Ectodermal cell (in vitro differentiated cells): ENCODE results near the gene TM9SF2. TPM values are rescaled to one million over a fixed set of nuclear protein-coding genes. Genes with fewer than 3 reads are reported as not detected.
"Not testable (repeated sequence)": the region's sequence is repeated elsewhere in the genome, so short reads cannot be mapped to it uniquely, and the experiment has no call there.

Experiments used
- H3K27ac ChIP-seq: 2 replicates; pipeline ENCODE4 v1.7.0; 2013; ENCODE audit warnings: mild to moderate bottlenecking, low read depth, low read length; ENCODE audit not compliant: insufficient read depth, poor library complexity, severe bottlenecking
- H3K27me3 ChIP-seq: 2 replicates; pipeline ENCODE4 v1.7.0; 2013; ENCODE audit warnings: mild to moderate bottlenecking, low read length; ENCODE audit not compliant: insufficient read depth, control insufficient read depth, poor library complexity, severe bottlenecking
- H3K36me3 ChIP-seq: one replicate; pipeline ENCODE4 v1.7.0; 2013; ENCODE audit warnings: low read length; ENCODE audit not compliant: control insufficient read depth, insufficient read depth
- H3K4me1 ChIP-seq: one replicate; pipeline ENCODE4 v1.7.0; 2013; ENCODE audit warnings: low read length; ENCODE audit not compliant: control insufficient read depth, insufficient read depth
- H3K4me3 ChIP-seq: 2 replicates; pipeline ENCODE4 v1.7.0; 2013; ENCODE audit warnings: low read depth, low read length, control low read depth; ENCODE audit not compliant: insufficient read depth
- H3K9me3 ChIP-seq: 2 replicates; pipeline ENCODE4 v1.7.0; 2013; ENCODE audit warnings: mild to moderate bottlenecking, low read length, moderate library complexity; ENCODE audit not compliant: control insufficient read depth
- WGBS, 2 experiments: methylation state at CpG; one replicate each; pipeline ENCODE4 v1.1.7; 2013; ENCODE audit warnings: missing lambda C conversion rate in 2 of 2; 5-methylcytosine and 5-hydroxymethylcytosine counted together
- polyA plus RNA-seq, 4 experiments: library from polyadenylated mRNA; stranded (reverse); fragments of 50-300 nt; gene quantifications; one replicate each; pipeline ENCODE4 v1.2.3, GENCODE V29; 2013

Gene TM9SF2, protein sequence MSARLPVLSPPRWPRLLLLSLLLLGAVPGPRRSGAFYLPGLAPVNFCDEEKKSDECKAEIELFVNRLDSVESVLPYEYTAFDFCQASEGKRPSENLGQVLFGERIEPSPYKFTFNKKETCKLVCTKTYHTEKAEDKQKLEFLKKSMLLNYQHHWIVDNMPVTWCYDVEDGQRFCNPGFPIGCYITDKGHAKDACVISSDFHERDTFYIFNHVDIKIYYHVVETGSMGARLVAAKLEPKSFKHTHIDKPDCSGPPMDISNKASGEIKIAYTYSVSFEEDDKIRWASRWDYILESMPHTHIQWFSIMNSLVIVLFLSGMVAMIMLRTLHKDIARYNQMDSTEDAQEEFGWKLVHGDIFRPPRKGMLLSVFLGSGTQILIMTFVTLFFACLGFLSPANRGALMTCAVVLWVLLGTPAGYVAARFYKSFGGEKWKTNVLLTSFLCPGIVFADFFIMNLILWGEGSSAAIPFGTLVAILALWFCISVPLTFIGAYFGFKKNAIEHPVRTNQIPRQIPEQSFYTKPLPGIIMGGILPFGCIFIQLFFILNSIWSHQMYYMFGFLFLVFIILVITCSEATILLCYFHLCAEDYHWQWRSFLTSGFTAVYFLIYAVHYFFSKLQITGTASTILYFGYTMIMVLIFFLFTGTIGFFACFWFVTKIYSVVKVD
- polyA plus RNA-seq (2013, experiment 1 of 4) = 93.6 TPM
- polyA plus RNA-seq (2013, experiment 2 of 4) = 108 TPM
- 81.3 TPM for polyA plus RNA-seq (2013, experiment 3 of 4)
- polyA plus RNA-seq (2013, experiment 4 of 4) = 92.7 TPM

DNA sequence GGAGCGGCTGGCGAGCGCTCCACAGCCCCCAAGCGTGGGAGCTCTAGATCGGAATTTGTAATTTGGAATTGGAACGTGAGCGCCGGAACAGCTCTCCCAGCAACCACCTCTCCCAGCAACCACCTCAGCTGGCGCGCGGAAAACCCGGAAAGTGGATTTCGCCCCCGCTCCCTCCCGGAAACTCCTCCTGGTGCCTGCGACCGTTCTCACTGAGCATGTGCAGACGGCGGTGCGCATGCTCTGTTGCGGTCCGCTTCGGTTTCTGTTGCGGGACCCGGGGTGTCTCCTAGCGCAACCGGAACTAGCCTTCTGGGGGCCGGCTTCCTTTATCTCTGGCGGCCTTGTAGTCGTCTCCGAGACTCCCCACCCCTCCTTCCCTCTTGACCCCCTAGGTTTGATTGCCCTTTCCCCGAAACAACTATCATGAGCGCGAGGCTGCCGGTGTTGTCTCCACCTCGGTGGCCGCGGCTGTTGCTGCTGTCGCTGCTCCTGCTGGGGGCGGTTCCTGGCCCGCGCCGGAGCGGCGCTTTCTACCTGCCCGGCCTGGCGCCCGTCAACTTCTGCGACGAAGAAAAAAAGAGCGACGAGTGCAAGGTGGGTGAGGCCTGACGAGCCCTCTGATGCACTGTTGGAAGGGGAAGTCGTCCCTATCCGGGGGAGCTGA lies at the start of gene TM9SF2:
Gene TM9SF2 (plus strand): TSS at position 289 of the 664 bp plus-strand sequence. CDS start 135 bp downstream, at position 424.
- Histone ChIP-seq H3K27ac (peak within 1 kb of the TSS; percentile 72), H3K4me1 (no peaks in the 10 kb centered on the region), H3K27me3 (no peaks in the 10 kb centered on the region), H3K36me3 (no peaks in the 10 kb centered on the region), H3K9me3 (no peaks in the 10 kb centered on the region), H3K4me3 (peak within 1 kb of the TSS; percentile 66)
- WGBS, 2 experiments = 0% methylated on average over 55 of the region's 55 CpGs

DNA sequence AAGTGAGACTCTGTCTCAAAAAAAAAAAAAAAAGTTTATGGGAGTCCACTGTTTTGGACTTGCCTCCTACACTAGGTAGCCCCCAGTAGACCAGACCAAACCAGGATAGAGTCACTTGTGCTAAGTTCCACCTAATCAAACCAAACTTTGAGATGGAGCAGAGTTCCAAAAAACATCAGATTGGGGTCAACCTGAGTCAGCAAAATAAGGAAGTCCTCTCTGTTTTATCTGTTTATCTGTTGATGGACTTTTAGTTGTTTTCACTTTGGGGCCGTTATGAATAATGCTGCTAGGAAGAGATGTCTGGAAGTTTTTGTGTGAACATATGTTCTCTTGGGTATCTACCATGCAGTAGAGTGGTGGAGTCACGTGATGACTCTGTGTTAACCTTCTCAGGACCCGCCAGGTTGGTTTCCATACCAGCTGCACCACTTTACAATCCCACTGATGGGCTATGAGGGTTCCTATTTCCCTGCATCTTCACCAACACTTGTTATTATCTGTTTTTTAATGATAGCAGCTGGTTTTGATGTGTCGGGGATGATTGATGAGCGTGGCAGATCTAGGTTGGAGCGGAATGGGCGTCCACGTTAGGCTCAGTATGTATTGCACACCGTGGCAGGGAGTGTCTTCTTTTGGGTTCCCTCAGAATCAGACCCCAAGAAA lies 46.6 kb upstream of the TM9SF2 start:
- H3K4me1 ChIP-seq = peaks cover 5% of the 10 kb centered on the region
- H3K36me3 ChIP-seq = no peaks in the 10 kb centered on the region
- H3K9me3 ChIP-seq = no peaks in the 10 kb centered on the region
- no peak overlapping the region for H3K4me3 ChIP-seq
- 89 to 92% methylated on average over 9 of the region's 9 CpGs for WGBS, 2 experiments
- no peak overlapping the region for H3K27ac ChIP-seq
- H3K27me3 ChIP-seq = no peaks in the 10 kb centered on the region

DNA sequence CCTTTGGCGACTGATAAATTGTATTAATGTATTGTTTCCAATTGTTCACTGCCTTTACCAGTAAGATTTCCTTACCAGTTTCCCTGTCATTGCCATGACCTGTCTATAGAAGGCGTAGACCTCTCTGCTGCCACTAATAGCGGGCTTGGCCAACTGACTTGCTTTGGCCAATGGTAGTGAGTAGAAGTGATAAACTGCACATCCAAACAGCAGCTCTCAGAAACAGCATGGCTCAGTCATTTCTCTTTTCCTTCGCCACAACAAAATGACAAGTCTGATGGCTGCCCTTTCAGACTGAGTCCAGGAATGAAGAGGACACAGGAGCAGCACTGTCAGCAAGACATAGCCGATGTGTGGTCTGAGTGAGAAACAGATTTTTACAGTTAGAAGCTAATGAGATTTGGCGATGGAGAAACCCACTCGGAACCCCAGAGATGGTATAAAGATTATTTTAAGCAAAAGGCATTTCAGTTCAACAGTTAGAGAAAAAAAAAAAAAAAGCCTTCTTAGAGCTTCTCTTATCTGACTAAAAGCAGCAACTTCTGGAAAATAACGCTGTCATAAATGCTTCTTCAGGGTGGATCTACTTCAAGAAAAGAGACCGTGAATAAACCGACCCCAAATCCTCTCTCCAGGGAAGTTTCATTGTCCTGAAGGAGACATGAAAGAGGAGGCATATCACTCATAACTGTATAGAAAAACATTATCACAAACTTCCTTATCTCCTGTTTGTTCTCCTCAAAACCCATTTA lies 42.0 kb upstream of the TM9SF2 start:
- no peaks in the 10 kb centered on the region for H3K27me3 ChIP-seq
- whole genome bisulfite sequencing, 2 experiments = 91 to 96% methylated on average over 10 of the region's 10 CpGs
- no peaks in the 10 kb centered on the region for H3K36me3 ChIP-seq
- no peaks in the 10 kb centered on the region for H3K4me1 ChIP-seq
- no peaks in the 10 kb centered on the region for H3K9me3 ChIP-seq
- no peak overlapping the region for H3K4me3 ChIP-seq
- no peak overlapping the region for H3K27ac ChIP-seq

DNA sequence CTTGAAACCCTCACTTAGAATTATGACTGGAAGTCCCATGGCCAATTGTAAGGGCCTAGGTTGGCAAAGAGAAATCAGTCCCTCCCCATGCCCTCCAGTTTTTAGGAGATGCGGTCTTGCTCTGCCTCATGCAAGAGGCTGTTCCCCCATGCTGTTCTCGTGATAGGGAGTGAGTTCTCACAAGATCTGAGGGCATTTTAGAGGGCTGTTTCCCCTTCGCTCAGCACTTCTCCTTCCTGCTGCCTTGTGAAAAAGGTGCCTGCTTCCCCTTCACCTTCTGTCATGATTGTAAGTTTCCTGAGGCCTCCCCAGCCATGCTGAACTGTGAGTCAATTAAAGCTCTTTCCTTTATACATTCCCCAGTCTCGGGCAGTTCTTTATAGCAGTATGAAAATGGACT lies 40.5 kb upstream of the TM9SF2 start:
- H3K36me3 ChIP-seq, H3K4me1 ChIP-seq, H3K4me3 ChIP-seq, H3K9me3 ChIP-seq, H3K27ac ChIP-seq, H3K27me3 ChIP-seq: not testable (repeated sequence)
- WGBS, 2 experiments = 73 to 78% methylated on average over 4 of the region's 4 CpGs

DNA sequence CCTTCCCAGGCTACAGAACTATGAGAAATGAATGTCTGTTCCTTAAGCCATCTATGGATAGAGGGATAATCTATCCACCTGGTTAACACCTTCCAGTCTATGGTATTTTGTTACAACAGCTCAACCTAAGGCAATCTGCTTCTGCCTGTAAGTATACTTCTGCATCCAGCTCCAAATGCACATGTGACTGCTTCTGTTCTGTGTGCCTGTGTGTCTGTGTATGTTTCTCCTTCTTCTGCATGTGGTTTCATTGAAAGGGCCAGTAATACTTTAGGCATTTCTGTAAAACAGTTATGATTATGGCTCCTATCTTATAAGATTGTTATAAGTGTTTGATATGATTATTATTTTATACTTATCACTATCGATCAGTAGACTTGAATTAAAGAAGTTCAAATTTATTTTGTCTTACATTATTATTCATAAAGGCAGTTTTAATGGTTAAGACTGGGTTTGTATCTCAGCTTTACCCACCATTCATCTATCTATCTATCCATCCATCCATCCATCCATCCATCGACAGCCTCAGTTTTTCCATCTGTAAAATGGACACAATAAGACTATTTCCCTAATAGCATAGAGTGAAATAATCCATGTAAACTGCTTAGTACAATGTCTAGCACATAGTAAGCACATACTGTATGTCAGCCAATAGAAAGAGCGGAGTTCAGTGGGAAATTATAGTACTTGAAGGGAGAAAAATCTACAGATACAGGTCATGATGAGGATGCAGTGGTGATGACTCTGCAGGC lies 37.5 kb upstream of the TM9SF2 start:
- Histone ChIP-seq H3K4me3 (no peak overlapping the region), H3K27me3 (no peaks in the 10 kb centered on the region), H3K36me3 (no peaks in the 10 kb centered on the region), H3K27ac (no peak overlapping the region), H3K9me3 (no peaks in the 10 kb centered on the region), H3K4me1 (no peaks in the 10 kb centered on the region)
- WGBS, 2 experiments = 95 to 100% methylated on average over 2 of the region's 3 CpGs

DNA sequence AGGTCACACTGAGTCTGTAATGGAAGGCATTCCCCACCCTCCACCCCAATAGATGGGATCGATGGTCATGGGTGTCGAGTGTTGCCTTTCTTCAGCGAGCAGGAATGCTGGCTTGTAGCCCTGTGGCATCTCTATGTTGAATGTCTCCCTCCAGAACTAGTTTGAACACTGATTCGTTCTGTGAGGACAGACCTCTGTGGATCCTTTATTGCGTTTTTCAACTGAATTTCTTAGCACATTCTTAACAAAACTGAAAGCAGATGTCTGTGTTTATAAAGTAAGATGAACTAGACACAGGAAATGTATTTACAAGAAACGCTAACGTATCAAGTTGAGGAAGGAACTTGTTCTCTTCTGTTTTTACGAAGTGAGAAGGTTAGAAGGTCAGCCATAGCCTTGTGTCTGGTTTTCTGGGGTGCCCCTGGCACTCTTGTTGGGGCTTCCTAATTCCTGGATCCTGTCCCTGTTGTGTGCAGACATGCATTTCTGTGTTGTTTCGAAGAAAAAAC lies 36.8 kb upstream of the TM9SF2 start:
- Histone ChIP-seq H3K9me3 (no peaks in the 10 kb centered on the region), H3K4me3 (no peak overlapping the region), H3K27ac (no peak overlapping the region), H3K4me1 (no peaks in the 10 kb centered on the region), H3K27me3 (no peaks in the 10 kb centered on the region), H3K36me3 (no peaks in the 10 kb centered on the region)
- WGBS, 2 experiments = 84 to 87% methylated on average over 9 of the region's 9 CpGs

DNA sequence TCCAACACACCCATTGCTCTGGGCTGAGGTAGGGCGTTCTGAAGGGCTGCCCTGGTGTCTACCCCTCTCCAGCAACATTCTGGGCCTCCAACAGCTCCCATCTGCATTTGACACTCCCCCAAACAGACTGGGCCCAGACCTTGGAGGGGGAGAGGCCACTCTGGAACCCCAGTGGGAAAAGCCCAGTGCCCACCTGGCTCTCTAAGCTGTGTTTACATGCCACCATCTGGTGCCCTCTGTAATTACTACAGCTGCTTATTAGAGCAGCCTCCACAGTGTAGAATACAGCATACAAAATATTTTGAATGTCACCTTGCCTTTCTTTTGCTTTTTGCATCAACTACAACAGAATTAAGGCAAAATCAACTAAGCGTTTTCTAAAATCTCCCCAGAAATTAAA lies 35.8 kb upstream of the TM9SF2 start:
- Histone ChIP-seq H3K4me1 (no peaks in the 10 kb centered on the region), H3K4me3 (no peak overlapping the region), H3K9me3 (no peaks in the 10 kb centered on the region), H3K36me3 (no peaks in the 10 kb centered on the region), H3K27me3 (no peaks in the 10 kb centered on the region), H3K27ac (no peak overlapping the region)
- WGBS, 2 experiments = 91% methylated on average over 2 of the region's 2 CpGs

DNA sequence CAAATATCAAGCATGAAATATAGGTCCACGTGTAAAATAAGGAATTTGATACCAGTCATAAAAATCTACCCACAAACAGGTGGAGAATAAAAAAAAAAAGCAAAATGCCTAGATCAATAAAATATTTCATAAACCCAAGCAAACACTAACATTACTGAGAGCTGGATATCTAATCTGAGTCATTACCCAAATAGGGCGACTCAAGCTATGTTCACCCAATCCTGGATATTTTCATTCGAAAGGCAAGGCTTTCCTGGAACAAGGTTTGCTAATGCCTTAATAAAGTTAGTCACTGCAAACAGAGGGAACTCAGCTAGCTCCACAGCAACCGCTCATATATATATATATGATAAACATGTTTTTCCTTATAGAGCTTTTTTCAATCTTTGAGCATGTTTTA lies 33.5 kb upstream of the TM9SF2 start:
- H3K27me3 ChIP-seq = no peaks in the 10 kb centered on the region
- no peak overlapping the region for H3K27ac ChIP-seq
- H3K36me3 ChIP-seq = no peaks in the 10 kb centered on the region
- no peak overlapping the region for H3K4me3 ChIP-seq
- WGBS, 2 experiments = 89 to 94% methylated on average over 3 of the region's 4 CpGs
- H3K9me3 ChIP-seq = no peaks in the 10 kb centered on the region
- H3K4me1 ChIP-seq = no peaks in the 10 kb centered on the region

DNA sequence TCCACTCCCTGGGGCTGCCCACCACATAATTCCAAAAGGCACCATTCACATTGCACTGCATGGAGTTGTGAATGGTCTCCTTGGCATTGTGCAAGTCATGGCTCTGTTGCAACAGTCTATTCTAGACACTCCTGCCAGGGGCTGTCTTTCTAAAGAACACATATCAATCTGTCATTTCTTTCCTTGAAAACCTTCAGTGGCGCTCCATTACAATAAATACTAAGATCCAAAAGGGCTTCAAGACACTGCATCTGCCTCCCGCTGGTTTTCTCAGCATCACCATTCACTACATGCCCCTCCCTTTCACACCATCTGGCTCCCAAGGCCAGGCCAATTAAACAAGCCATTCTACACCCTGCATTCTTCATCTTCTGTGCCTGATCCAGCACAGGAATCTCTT lies 32.2 kb upstream of the TM9SF2 start:
- no peaks in the 10 kb centered on the region for H3K9me3 ChIP-seq
- no peak overlapping the region for H3K27ac ChIP-seq
- 73% methylated on average over 2 of the region's 2 CpGs for WGBS, 2 experiments
- H3K4me1 ChIP-seq = no peaks in the 10 kb centered on the region
- H3K27me3 ChIP-seq = no peaks in the 10 kb centered on the region
- no peak overlapping the region for H3K4me3 ChIP-seq
- H3K36me3 ChIP-seq = no peaks in the 10 kb centered on the region
